A673 (cell line): Measurements from ENCODE around the gene SPG7. TPM values are rescaled to one million over a fixed set of nuclear protein-coding genes. Genes with fewer than 3 reads are reported as not detected.

Experiments used
- BruUV-seq: library from RNA; stranded (reverse); fragments of 400-500 nt; replicated peaks from 2 replicates; lab custom pipeline; 2021; lab: Mats Ljungman, UMichigan
- CTCF ChIA-PET: fragments of 300-600 bp; sonication (Branson Sonifier 250); formaldehyde crosslinking; loops from one replicate; lab custom pipeline; 2022; ENCODE audit warnings: antibody characterized with exemption; lab: Charles Lee
- POLR2A ChIA-PET: fragments of 300-600 bp; sonication (Branson Sonifier 250); formaldehyde crosslinking; loops from one replicate; lab custom pipeline; 2022; ENCODE audit warnings: antibody characterized with exemption; ENCODE audit not compliant: low non-redundant PET; lab: Charles Lee
- DNase-seq: peaks from one replicate; pipeline ENCODE4 v3.0.0-alpha.2; 2015; ENCODE audit warnings: low spot score
- H3K27ac ChIP-seq: fragments of 200-600 bp; sonication (generic); 2 replicates; pipeline ENCODE4 v1.5.1; 2016; ENCODE audit warnings: mixed run types, low read depth, mild to moderate bottlenecking, mixed read lengths, antibody characterized with exemption, low read length; ENCODE audit not compliant: poor library complexity, severe bottlenecking
- H3K27me3 ChIP-seq: fragments of 200-600 bp; sonication (generic); replicated peaks from 2 replicates; pipeline ENCODE4 v1.6.1; 2017; ENCODE audit warnings: mixed run types, low read depth, mild to moderate bottlenecking, mixed read lengths, antibody characterized with exemption, low read length; ENCODE audit not compliant: insufficient read depth, poor library complexity
- H3K36me3 ChIP-seq: fragments of 200-600 bp; sonication (generic); 2 replicates; pipeline ENCODE4 v1.6.1; 2016; ENCODE audit warnings: mixed run types, mild to moderate bottlenecking, mixed read lengths, antibody characterized with exemption, low read length; ENCODE audit not compliant: insufficient read depth, poor library complexity, severe bottlenecking
- H3K4me1 ChIP-seq: fragments of 200-600 bp; sonication (generic); 2 replicates; pipeline ENCODE4 v1.6.1; 2017; ENCODE audit warnings: mixed run types, mild to moderate bottlenecking, mixed read lengths, antibody characterized with exemption, low read length; ENCODE audit not compliant: insufficient read depth, poor library complexity, severe bottlenecking
- H3K4me3 ChIP-seq: fragments of 200-600 bp; sonication (generic); 2 replicates; pipeline ENCODE4 v1.5.1; 2016; ENCODE audit warnings: low read depth, mixed run types, mild to moderate bottlenecking, mixed read lengths, low read length; ENCODE audit not compliant: poor library complexity, severe bottlenecking
- H3K9me3 ChIP-seq: fragments of 200-600 bp; sonication (generic); 2 replicates; pipeline ENCODE4 v1.6.1; 2016; ENCODE audit warnings: mixed run types, low read depth, mild to moderate bottlenecking, mixed read lengths, antibody characterized with exemption, low read length; ENCODE audit not compliant: poor library complexity, severe bottlenecking
- CTCF ChIP-seq: fragments of 300-800, 200-600 bp; sonication (generic); conservative IDR thresholded peaks from 2 replicates; pipeline ENCODE4 v1.5.1; 2017; ENCODE audit warnings: low read depth, mild to moderate bottlenecking, antibody characterized with exemption, low read length, moderate library complexity, mixed read lengths
- EZH2 ChIP-seq: fragments of 200-600 bp; sonication (generic); IDR thresholded peaks from 2 replicates; pipeline ENCODE4 v1.6.1; 2017; ENCODE audit warnings: borderline replicate concordance, low read depth, mild to moderate bottlenecking, mixed read lengths, antibody characterized with exemption, low read length; ENCODE audit not compliant: poor library complexity, severe bottlenecking
- intact Hi-C: fragments of 100-400 bp; cut with micrococcal nuclease; formaldehyde crosslinking; loops from one replicate; pipeline ENCODE4 v1.10.0; 2022; ENCODE audit not compliant: unreplicated experiment
- total RNA-seq: library from RNA; stranded (reverse); gene quantifications from 2 replicates; pipeline ENCODE4 v1.2.3, GENCODE V29; 2021

SPG7 gene
- total RNA-seq, 1 experiment from 2014 or later: 113 TPM

DNA sequence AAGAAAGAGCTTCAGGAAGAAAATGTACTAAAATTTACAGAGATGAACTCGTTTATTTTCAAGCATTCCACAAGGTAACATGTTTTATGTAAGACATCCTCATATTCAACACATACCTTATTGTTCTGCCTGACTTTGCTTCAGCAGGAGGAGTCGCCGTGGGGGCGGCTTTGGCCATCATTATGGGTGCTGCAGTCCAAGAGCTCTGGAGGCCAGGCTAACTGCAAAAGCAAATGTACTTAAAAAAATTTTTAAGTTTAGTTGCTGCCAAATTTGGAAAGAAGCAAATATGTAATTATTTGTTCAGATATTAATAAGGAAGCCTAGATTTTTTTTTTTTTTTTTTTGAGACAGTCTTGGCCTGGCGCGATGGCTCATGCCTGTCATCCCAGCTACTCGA lies 4.1 kb upstream of the SPG7 start:
- no TSS peak for BruUV-seq
- ChIA-PET CTCF (no interaction called here), POLR2A (interaction anchor here (0.7 kb wide), 1 partner anchor 13 kb away, joined by 13 read pairs; no protein-coding TSS in a partner anchor)
- TF ChIP-seq EZH2 (no peak), CTCF (no peak)
- H3K27me3 ChIP-seq: no peaks in the 10 kb centered on the region
- H3K4me3 ChIP-seq: no peak overlapping the region
- H3K9me3 ChIP-seq: no peaks in the 10 kb centered on the region
- H3K27ac ChIP-seq: no peak overlapping the region
- intact Hi-C loops: loop anchor here (10.0 kb wide), 1 partner anchor 259 kb away; no protein-coding TSS in a partner anchor
- no peaks in the 10 kb centered on the region for H3K36me3 ChIP-seq
- no peak for DNase-seq
- peaks cover 16% of the 10 kb centered on the region for H3K4me1 ChIP-seq

DNA sequence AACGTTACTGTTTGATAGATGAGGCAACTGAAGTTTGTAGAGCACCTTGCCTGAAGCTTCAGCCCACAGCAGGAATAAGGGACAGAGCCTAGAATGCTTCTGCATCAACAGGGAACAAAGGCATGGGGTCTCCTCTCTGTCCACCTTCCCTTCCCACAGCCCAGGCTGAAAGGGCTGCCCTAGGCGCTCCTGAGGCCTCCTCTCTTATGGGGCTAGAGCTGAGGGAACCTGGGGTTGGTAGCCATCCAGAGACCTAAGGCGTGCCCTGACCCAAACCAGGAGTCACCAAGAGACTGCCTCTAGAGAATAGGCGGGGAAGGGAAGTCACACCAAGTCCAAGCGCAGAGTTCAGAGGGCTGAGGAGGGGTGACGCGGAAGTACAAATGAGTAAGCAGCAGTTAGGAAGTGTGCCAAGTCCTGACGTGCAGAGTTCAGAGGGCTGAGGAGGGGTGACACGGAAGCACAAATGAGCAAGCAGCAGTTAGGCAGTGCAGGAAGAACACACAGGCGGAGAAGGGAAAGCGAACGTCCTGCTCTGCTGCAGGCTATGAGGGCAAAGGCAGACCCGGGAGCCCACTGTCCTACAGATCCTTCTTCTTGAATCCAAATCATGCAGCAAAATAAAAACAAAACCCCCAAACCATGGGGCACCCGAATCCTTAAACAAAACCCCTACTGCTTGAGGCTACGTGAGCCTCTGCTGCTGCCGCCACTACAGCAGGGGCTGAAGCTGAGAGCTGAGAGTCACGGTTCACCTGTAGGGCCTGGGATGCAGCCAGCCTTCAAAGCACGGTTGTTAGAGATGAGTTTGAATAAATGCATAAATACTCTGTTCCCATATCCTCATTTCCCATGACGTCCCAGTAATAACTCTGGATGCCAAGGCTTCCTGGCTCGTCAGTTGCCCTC lies 2.7 kb upstream of the SPG7 start:
- Histone ChIP-seq H3K9me3 (no peaks in the 10 kb centered on the region), H3K4me1 (peaks cover 21% of the 10 kb centered on the region), H3K36me3 (peaks cover 3% of the 10 kb centered on the region), H3K27me3 (no peaks in the 10 kb centered on the region), H3K27ac (no peak overlapping the region), H3K4me3 (no peak overlapping the region)
- ChIA-PET POLR2A (no interaction called here), CTCF (no interaction called here)
- intact Hi-C loops: loop anchor here (5.0 to 10.0 kb wide), 2 partner anchors 173 to 261 kb away; no protein-coding TSS in a partner anchor
- TF ChIP-seq CTCF (no peak), EZH2 (no peak)
- BruUV-seq: no TSS peak
- peak; percentile 33 for DNase-seq

GRCh38 chr16:89506113-89506504 lies 2.1 kb upstream of the SPG7 start:
- intact Hi-C loops: loop anchor here (5.0 to 10.0 kb wide), 2 partner anchors 174 to 261 kb away; no protein-coding TSS in a partner anchor
- TF ChIP-seq EZH2 (no peak), CTCF (no peak)
- BruUV-seq: no TSS peak
- CTCF ChIA-PET: no interaction called here
- peaks cover 9% of the 10 kb centered on the region for H3K36me3 ChIP-seq
- POLR2A ChIA-PET: no interaction called here
- no peaks in the 10 kb centered on the region for H3K27me3 ChIP-seq
- H3K4me3 ChIP-seq: no peak overlapping the region
- H3K27ac ChIP-seq: no peak overlapping the region
- no peak for DNase-seq
- H3K9me3 ChIP-seq: no peaks in the 10 kb centered on the region
- H3K4me1 ChIP-seq: peaks cover 21% of the 10 kb centered on the region
